GDM1 (cell line): ENCODE results near the gene TTC9B.
"Not testable (repeated sequence)": the region's sequence is repeated elsewhere in the genome, so short reads cannot be mapped to it uniquely, and the experiment has no call there.

Experiments
- DNase-seq: peaks from one replicate; lab custom pipeline; 2025; lab: John Stamatoyannopoulos, UW

TTC9B gene

DNA sequence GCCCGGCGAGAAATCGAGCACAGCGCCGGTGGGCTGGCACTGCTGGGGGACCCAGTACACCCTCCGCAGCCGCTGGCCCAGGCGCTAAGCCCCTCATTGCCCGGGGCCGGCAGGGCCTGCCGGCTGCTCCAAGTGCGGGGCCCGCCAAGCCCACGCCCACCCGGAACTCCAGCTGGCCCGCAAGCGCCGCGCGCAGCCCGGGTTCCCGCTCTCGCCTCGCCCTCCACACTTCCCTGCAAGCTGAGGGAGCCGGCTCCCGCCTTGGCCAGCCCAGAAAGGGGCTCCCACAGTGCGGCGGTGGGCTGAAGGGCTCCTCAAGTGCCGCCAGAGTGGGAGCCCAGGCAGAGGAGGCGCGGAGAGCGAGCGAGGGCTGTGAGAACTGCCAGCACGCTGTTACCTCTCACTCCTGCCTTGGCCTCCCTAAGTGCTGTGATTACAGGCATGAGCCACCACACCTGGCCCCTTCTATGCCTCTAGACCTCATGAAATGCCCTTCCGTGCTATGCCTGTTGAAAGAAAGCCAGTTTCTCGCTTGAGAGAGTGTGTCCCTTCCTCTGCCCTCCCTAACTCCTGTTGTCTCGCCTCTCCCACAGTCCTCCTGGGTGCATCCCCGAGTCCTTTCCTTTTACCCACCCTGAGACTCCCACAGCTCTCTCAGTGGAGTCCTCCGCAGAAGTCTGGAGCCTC is 47.7 kb downstream of the TTC9B start:
- DNase-seq = not testable (repeated sequence)

DNA sequence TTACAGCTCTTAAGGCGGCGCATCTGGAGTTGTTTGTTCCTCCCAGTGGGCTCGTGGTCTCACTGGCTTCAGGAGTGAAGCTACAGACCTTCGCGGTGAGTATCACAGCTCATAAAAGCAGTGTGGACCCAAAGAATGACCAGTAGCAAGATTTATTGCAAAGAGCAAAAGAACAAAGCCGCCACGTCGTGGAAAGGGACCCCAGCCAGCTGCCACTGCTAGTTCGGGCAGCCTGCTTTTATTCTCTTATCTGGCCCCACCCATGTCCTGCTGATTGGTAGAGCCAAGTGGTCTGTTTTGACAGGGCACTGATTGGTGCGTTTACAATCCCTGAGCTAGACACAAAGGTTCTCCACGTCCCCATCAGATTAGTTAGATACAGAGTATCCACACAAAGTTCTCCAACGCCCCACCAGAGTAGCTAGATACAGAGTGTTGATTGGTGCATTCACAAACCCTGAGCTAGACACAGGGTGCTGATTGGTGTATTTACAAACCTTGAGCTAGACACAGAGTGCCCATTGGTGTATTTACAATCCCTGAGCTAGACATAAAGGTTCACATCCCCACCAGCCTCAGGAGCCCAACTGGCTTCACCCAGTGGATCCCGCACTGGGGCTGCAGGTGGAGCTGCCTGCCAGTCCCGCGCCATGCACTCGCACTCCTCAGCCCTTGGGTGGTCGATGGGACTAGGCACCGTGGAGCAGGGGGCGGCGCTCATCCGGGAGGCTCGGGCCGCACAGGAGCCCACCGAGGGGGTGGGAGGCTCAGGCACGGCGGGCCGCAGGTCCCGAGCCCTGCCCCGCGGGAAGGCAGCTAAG is 48.5 kb downstream of the TTC9B start:
- DNase-seq = not testable (repeated sequence)
